K562 (cell line): ENCODE results near the gene FBN1. TPM values are rescaled to one million over a fixed set of nuclear protein-coding genes. Genes with fewer than 3 reads are reported as not detected.

Source experiments
- ATF7 ChIP-seq: fragments of 450-650 bp; IDR thresholded peaks from 2 replicates; pipeline ENCODE4 v1.7.1; 2014; ENCODE audit warnings: mild to moderate bottlenecking, moderate library complexity
- CCAR2 ChIP-seq: fragments of 200-400 bp; formaldehyde crosslinking; IDR thresholded peaks from 2 replicates; pipeline ENCODE4 v1.6.1; 2017; ENCODE audit warnings: mild to moderate bottlenecking, low read depth, low read length
- HDAC1 ChIP-seq, 2 experiments: fragments of 450-650 bp; IDR thresholded peaks; 2 replicates each; pipeline ENCODE4 v1.6.1; 2016 to 2017; ENCODE audit warnings: inconsistent platforms in 1 of 2, mild to moderate bottlenecking in 1 of 2, moderate library complexity in 1 of 2
- HNRNPLL ChIP-seq: fragments of 200-400 bp; formaldehyde crosslinking; IDR thresholded peaks from 2 replicates; pipeline ENCODE4 v1.6.1; 2017; ENCODE audit warnings: low read length, low read depth, mild to moderate bottlenecking; ENCODE audit not compliant: poor library complexity, severe bottlenecking
- L3MBTL2 ChIP-seq: fragments of 450-650 bp; IDR thresholded peaks from 2 replicates; pipeline ENCODE4 v1.6.1; 2016; ENCODE audit warnings: mild to moderate bottlenecking, moderate library complexity
- SUPT5H ChIP-seq: fragments of 450-650 bp; IDR thresholded peaks from 2 replicates; pipeline ENCODE4 v1.6.1; 2016
- TAL1 ChIP-seq: fragments of 450-650 bp; IDR thresholded peaks from 2 replicates; pipeline ENCODE4 v1.6.1; 2016; ENCODE audit warnings: mild to moderate bottlenecking
- TRIM28 ChIP-seq: fragments of 450-650 bp; IDR thresholded peaks from 2 replicates; pipeline ENCODE4 v1.6.1; 2017
- ZBTB17 ChIP-seq: fragments of 450-650 bp; formaldehyde crosslinking; IDR thresholded peaks from 2 replicates; pipeline ENCODE4 v1.4.0; 2020; ENCODE audit warnings: mild to moderate bottlenecking
- ZNF253 ChIP-seq: fragments of 250-450 bp; sonication (Bioruptor Pico); conservative IDR thresholded peaks from 2 replicates; pipeline ENCODE4 v1.6.1; 2021; ENCODE audit warnings: mild to moderate bottlenecking
- ZNF408 ChIP-seq: fragments of 250-450 bp; sonication (Bioruptor Pico); IDR thresholded peaks from 2 replicates; pipeline ENCODE4 v1.4.0; 2020; ENCODE audit warnings: low read depth, mild to moderate bottlenecking, moderate library complexity
- ZNF584 ChIP-seq: fragments of 200-800 bp; sonication (Bioruptor generic); IDR thresholded peaks from 2 replicates; pipeline ENCODE4 v1.6.1; 2016; ENCODE audit warnings: low read depth, mild to moderate bottlenecking, missing genetic modification characterization, missing compliant biosample characterization
- ZNF780A ChIP-seq: fragments of 250-450 bp; sonication (Bioruptor Pico); IDR thresholded peaks from 2 replicates; pipeline ENCODE4 v1.5.0; 2021; ENCODE audit warnings: mild to moderate bottlenecking
- polyA plus RNA-seq, 8 experiments: library from polyadenylated mRNA; depleted of rRNA in 4 of 8; stranded (reverse) in 5 of 8; unstranded in 3 of 8; fragments of >200 nt; fragmentation: Nextera tagmentation in 2 of 8; fragmentation: Illumina TruSeq in 1 of 8; extraction: Ambion mirVana in 2 of 8; extraction: Trizol in 1 of 8; gene quantifications; 2 replicates each; pipeline versions ENCODE4 v1.2.1 to v1.2.3, GENCODE V29; 2011 to 2014; ENCODE audit warnings: inconsistent platforms in 1 of 8, missing spikeins in 1 of 8
- total RNA-seq, 7 experiments: library from RNA; depleted of rRNA in 6 of 7; stranded (reverse); fragments of >200 nt in 6 of 7; fragmentation: Illumina TruSeq in 2 of 7; extraction: Trizol in 2 of 7; gene quantifications; 2 replicates each; pipeline versions ENCODE4 v1.2.1 to v1.2.3, GENCODE V29; 2011 to 2021; ENCODE audit warnings: low replicate concordance in 1 of 7
- TF ChIP-seq, protein P1 (sequence below): fragments of 200-800 bp; sonication (Bioruptor generic); IDR thresholded peaks from 2 replicates; pipeline ENCODE4 v1.6.1; 2016; ENCODE audit warnings: missing genetic modification characterization, missing compliant biosample characterization
- TF ChIP-seq, protein P2 (sequence below): fragments of 450-650 bp; formaldehyde crosslinking; IDR thresholded peaks from 2 replicates; pipeline ENCODE4 v1.4.0; 2020; ENCODE audit warnings: mild to moderate bottlenecking
- TF ChIP-seq, protein P3 (sequence below): fragments of 200-800 bp; sonication (Bioruptor generic); IDR thresholded peaks from 2 replicates; pipeline ENCODE4 v1.6.1; 2017; ENCODE audit warnings: missing genetic modification characterization, missing compliant biosample characterization
- TF ChIP-seq, protein P4 (sequence below), 2 experiments: fragments of 200-800 bp in 1 of 2; sonication (Bioruptor generic) in 1 of 2; sonication (generic) in 1 of 2; formaldehyde crosslinking in 1 of 2; IDR thresholded peaks in 1 of 2; conservative IDR thresholded peaks in 1 of 2; 2 replicates each; pipeline versions ENCODE4 v1.5.0 to v1.6.1; 2016 to 2020; ENCODE audit warnings: missing compliant biosample characterization in 1 of 2, missing genetic modification characterization in 1 of 2, missing genetic modification reagents in 1 of 2

The FBN1 gene
- total and polyA plus RNA-seq, 9 of the 15 experiments (the other 6 are each of a cell fraction or from before 2014, with no cell fraction given): 0.15 to 1.2 (median 0.60) TPM

DNA sequence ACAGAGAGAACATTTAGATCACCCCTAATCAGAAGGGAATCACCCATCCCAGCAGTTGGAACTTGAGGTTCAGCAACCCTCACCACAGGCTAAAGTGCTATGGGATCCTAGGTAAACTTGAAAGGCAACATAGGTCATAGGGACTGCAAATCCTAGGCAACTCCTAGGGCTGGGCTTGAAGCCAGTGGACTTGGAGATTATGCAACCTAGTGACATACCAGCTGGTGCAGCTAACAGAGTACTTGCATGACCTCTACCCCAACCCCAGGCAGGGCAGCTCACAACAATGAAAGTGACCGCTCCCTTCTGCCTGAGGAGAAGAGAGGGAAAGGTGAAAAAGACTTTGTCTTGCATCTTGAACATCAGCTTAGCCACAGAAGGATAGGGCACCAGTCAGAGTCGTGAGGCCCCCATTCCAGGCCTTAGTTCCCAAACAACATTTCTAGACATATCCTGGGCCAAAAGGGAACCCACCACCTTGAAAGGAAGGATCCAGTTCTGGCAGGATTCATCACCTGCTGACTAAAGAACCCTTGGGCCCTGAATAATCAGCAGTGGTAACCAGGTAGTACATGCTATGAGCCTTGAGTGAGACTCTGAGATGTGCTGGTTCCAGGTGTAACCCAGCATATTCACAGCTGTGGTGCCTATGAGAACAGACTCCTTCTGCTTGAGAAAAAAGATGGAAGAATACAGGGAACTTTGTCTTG, 37.6 kb upstream of the FBN1 start (continued):
- TF ChIP-seq, protein P1, sequence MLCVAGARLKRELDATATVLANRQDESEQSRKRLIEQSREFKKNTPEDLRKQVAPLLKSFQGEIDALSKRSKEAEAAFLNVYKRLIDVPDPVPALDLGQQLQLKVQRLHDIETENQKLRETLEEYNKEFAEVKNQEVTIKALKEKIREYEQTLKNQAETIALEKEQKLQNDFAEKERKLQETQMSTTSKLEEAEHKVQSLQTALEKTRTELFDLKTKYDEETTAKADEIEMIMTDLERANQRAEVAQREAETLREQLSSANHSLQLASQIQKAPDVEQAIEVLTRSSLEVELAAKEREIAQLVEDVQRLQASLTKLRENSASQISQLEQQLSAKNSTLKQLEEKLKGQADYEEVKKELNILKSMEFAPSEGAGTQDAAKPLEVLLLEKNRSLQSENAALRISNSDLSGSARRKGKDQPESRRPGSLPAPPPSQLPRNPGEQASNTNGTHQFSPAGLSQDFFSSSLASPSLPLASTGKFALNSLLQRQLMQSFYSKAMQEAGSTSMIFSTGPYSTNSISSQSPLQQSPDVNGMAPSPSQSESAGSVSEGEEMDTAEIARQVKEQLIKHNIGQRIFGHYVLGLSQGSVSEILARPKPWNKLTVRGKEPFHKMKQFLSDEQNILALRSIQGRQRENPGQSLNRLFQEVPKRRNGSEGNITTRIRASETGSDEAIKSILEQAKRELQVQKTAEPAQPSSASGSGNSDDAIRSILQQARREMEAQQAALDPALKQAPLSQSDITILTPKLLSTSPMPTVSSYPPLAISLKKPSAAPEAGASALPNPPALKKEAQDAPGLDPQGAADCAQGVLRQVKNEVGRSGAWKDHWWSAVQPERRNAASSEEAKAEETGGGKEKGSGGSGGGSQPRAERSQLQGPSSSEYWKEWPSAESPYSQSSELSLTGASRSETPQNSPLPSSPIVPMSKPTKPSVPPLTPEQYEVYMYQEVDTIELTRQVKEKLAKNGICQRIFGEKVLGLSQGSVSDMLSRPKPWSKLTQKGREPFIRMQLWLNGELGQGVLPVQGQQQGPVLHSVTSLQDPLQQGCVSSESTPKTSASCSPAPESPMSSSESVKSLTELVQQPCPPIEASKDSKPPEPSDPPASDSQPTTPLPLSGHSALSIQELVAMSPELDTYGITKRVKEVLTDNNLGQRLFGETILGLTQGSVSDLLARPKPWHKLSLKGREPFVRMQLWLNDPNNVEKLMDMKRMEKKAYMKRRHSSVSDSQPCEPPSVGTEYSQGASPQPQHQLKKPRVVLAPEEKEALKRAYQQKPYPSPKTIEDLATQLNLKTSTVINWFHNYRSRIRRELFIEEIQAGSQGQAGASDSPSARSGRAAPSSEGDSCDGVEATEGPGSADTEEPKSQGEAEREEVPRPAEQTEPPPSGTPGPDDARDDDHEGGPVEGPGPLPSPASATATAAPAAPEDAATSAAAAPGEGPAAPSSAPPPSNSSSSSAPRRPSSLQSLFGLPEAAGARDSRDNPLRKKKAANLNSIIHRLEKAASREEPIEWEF (CRISPR knock-in tag): no peak
- TF ChIP-seq ZNF408 (no peak), L3MBTL2 (no peak), ZBTB17 (CRISPR knock-in tag) (no peak), ATF7 (peak; percentile 44; the same call in 1 of the 2 replicates), ZNF584 (peak; percentile 35; the same call in 1 of the 2 replicates), ZNF253 (CRISPR knock-in tag) (no peak), SUPT5H (no peak), ZNF780A (CRISPR knock-in tag) (no peak), HNRNPLL (no peak), CCAR2 (no peak), HDAC1 (IDR thresholded peaks at IDR 0.05) (no peak), TAL1 (no peak), TRIM28 (no peak)
- TF ChIP-seq, protein P2, sequence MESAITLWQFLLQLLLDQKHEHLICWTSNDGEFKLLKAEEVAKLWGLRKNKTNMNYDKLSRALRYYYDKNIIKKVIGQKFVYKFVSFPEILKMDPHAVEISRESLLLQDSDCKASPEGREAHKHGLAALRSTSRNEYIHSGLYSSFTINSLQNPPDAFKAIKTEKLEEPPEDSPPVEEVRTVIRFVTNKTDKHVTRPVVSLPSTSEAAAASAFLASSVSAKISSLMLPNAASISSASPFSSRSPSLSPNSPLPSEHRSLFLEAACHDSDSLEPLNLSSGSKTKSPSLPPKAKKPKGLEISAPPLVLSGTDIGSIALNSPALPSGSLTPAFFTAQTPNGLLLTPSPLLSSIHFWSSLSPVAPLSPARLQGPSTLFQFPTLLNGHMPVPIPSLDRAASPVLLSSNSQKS (CRISPR knock-in tag): no peak
- TF ChIP-seq, protein P3, sequence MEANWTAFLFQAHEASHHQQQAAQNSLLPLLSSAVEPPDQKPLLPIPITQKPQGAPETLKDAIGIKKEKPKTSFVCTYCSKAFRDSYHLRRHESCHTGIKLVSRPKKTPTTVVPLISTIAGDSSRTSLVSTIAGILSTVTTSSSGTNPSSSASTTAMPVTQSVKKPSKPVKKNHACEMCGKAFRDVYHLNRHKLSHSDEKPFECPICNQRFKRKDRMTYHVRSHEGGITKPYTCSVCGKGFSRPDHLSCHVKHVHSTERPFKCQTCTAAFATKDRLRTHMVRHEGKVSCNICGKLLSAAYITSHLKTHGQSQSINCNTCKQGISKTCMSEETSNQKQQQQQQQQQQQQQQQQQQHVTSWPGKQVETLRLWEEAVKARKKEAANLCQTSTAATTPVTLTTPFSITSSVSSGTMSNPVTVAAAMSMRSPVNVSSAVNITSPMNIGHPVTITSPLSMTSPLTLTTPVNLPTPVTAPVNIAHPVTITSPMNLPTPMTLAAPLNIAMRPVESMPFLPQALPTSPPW (CRISPR knock-in tag): no peak
- TF ChIP-seq, protein P4, sequence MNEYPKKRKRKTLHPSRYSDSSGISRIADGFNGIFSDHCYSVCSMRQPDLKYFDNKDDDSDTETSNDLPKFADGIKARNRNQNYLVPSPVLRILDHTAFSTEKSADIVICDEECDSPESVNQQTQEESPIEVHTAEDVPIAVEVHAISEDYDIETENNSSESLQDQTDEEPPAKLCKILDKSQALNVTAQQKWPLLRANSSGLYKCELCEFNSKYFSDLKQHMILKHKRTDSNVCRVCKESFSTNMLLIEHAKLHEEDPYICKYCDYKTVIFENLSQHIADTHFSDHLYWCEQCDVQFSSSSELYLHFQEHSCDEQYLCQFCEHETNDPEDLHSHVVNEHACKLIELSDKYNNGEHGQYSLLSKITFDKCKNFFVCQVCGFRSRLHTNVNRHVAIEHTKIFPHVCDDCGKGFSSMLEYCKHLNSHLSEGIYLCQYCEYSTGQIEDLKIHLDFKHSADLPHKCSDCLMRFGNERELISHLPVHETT (CRISPR knock-in tag; conservative IDR thresholded peaks at IDR 0.05 in 1 of 2, IDR thresholded peaks at IDR 0.05 in 1 of 2): no peak
